DMS79 (cell line): ENCODE data around the gene LSM3.

Experiments
- DNase-seq: peaks from one replicate; lab custom pipeline; 2025; lab: John Stamatoyannopoulos, UW

LSM3 gene

GRCh38 chr3:14200841-14201240, 22.2 kb downstream of the LSM3 start:
- DNase-seq: no peak

- no peak for DNase-seq
Measured at GRCh38 chr3:14201940-14202684, 23.5 kb downstream of the LSM3 start.

DNA sequence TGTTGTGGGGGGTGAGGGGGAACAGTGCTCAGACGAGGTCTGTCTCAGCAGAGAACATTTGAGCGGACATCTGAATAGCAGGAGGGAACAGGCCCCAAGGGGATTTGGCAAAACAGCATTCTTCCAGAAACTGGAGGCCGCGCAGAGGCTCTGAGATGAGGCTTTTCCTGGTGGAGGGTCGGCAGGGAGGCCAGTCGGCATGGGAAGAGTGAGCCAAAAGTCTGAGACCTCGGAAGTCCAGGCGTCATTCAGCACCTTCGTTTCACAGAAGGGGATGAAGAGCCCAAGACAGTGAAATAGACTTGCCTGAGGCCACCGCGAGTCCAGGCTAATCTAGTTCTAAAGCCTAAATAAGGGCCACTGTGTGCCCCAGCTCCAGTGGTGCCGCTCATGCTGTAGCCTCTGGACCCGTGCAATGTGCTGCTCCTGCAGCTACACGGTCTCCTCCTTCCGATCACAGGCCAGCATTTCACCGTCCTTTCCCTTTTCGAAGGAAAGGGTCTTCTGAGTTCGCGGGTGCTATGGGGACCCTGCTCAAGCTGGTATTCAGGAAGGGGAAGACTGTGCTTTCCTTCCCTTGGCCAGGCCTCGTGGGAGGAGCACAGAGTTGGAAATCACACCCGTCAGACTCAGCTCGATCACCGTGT, 24.4 kb downstream of the LSM3 start:
- no peak for DNase-seq

- DNase-seq: no peak
Measured at GRCh38 chr3:14203521-14204079, 25.0 kb downstream of the LSM3 start.

- DNase-seq: no peak
Measured at GRCh38 chr3:14204515-14205284, 26.1 kb downstream of the LSM3 start.

DNA sequence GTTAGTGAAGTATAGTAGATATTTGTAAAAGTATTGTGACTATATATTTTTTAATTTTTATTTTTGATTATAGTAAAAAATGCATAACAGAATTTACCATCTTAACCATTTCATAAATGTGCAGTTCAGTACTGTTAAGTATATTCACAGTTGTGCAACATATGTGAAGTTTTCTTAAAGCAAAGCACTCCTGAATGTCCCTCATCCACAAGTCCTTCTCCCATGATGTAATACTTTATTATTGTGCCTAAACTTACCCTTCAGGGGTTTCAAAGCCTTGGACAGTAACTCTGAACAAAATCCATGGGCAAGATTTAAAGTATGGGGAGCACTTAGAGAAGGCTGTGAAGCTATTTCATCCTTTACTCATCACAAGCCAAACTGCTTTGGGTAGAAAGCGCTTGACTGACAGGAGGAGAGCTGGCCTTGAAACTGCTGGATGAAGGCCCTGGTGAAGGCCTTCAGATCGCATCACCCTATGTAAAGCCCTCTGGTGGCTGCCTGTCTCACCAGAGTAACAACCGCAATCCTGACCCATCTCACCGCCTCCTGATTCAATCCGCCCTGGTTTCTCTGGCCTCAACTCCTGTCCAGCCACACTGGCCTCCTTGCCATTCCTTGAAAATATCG, 28.0 kb downstream of the LSM3 start:
- no peak for DNase-seq

DNA sequence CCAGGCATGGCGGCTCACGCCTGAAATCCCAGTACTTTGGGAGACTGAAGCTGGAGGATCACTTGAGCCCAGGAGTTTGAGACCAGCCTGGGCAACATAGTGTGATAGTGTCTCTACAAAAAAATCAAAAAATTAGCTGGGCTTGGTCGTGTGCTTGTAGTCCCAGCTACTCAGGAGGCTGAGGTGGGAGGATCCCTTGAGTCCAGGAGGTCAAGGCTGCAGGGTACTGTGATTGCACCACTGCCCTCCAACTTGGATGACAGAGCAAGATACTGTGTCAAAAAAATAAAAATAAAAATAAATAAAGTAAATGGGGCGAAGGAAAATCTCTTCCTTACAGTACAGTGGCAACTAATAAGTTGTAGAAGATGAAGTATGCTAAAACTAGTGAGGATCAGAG, 29.6 kb downstream of the LSM3 start:
- DNase-seq: no peak

DNA sequence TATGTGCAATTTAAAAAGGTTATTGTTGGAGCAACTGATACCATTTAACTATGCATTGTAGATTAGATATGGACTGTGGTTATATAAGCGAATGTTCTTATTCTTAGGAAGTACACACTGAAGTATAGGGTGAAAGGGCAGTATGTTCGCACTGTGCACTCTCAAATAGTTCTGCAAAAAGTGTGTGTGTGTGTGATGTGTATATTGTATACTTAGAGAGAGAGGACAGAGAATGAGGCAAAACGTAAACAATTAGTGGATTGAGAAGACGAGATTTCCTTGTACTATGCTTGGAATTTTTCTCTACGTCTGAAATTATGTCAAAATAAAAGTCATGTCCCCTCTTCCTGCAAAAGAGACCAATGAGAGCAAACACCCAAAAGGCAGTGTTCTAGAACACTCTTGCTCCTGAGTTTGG, 30.4 kb downstream of the LSM3 start:
- no peak for DNase-seq

GRCh38 chr3:14209581-14210289, 31.1 kb downstream of the LSM3 start:
- DNase-seq: no peak

DNA sequence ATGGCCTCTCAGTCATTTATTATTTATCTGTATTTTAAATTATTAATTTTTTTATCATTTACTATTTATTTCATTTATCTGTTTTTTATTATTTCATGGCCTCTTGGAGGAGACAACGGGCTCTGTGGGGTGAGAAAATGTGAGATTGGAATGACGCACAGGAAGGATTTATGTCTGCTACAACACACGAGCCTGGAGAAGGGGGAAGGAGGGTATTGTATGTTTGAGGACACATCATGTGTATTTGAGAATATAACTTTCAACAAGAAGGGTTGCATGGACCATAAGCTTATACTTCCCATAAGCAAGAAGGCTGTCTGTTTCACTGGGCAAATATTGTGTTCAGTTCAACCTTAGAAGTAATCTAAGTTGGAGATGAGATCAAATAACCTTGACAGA, 31.7 kb downstream of the LSM3 start:
- no peak for DNase-seq

- no peak for DNase-seq
Measured at GRCh38 chr3:14210843-14211594, 32.4 kb downstream of the LSM3 start.

DNA sequence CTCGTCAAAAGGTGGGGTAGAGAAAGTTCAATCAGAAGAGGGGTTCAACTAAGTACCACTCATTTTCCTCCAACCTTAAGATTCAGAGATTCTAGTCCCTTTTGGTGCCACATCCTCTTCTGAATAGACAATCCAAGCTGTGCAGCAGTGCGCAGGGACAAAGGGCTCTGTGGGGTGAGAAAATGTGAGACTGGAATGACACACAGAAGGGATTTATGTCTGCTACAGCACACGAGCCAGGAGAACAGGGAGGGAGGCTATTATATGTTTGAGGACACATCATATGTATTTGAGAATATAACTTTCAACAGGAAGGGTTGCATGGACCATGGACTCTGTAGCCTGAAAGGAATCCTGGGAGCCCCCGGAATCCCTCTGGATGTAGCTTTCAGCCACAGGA, 33.0 kb downstream of the LSM3 start:
- no peak for DNase-seq

GRCh38 chr3:14212032-14212431, 33.4 kb downstream of the LSM3 start:
- DNase-seq: no peak

GRCh38 chr3:14213066-14213774, 34.6 kb downstream of the LSM3 start:
- no peak for DNase-seq

GRCh38 chr3:14214764-14215163, 36.1 kb downstream of the LSM3 start:
- no peak for DNase-seq

GRCh38 chr3:14216257-14217048, 37.8 kb downstream of the LSM3 start:
- DNase-seq: no peak

GRCh38 chr3:14218355-14218754, 39.7 kb downstream of the LSM3 start:
- no peak for DNase-seq

GRCh38 chr3:14220933-14221332, 42.3 kb downstream of the LSM3 start:
- DNase-seq: no peak

DNA sequence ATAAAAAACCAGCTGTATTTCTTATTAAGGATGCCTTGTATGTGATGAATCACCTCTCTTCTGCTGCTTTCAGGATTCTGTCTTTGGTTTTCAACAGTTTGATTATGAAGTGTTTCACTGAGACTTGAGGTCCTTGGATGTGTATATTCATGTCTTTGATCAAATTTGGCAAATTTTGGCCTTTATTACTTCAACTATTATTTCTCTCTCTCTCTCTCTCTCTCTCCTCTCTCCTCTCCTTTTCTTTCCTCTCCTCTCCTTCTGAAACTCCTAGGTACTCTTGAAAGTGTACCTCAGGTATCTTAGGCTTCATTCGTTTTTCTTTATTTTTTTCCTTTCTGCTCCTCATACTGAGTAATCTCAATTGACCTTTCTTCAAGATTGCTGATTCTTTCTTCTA, 43.3 kb downstream of the LSM3 start:
- no peak for DNase-seq
